GM12891 (cell line): ENCODE results near the gene GANC.

Experiments used
- POLR2A ChIP-seq: IDR thresholded peaks from 2 replicates; pipeline ENCODE4 v1.6.1; 2011; ENCODE audit warnings: low read depth, low read length, control low read depth
- POLR2AphosphoS5 ChIP-seq: IDR thresholded peaks from 2 replicates; pipeline ENCODE4 v1.6.1; 2011; ENCODE audit warnings: low read depth, low read length, control low read depth
- SPI1 ChIP-seq: IDR thresholded peaks from 2 replicates; pipeline ENCODE4 v1.6.1; 2011; ENCODE audit warnings: low read depth, low read length, control low read depth
- TAF1 ChIP-seq: IDR thresholded peaks from 2 replicates; pipeline ENCODE4 v1.6.1; 2011; ENCODE audit warnings: low read depth, low read length, control low read depth

DNA sequence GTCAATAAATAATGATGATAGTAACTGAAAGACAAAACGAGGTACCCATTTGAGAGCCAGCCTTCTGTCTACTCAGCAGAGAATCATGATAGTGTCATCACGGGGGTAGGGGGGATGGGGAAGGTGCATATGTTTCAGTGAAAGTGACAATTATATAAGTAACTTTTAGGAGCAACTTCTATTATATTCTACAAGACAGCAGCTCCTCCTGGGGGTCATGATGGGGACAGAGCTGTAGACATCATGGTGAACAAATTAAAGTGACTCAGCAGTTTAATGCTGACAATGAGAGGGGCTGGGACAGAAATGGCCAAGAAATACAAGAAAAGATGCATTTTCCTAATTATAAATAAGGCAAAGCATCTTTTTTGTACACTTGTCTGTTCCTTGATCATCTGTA, 98.1 kb downstream of the GANC start:
- TF ChIP-seq POLR2AphosphoS5 (no peak), SPI1 (no peak), POLR2A (no peak), TAF1 (no peak)
